ENCODE data around the gene APPBP2.
"Not testable (repeated sequence)": the region's sequence is repeated elsewhere in the genome, so short reads cannot be mapped to it uniquely, and the experiment has no call there.

Gene APPBP2

GRCh38 chr17:60535382-60536279 lies 9.6 kb upstream of the APPBP2 start:
- DNase-seq = no peak
- intact Hi-C loops (cut with DNase I) = no loop called here

- intact Hi-C loops (cut with DNase I) = no loop called here
These were observed 8.6 kb upstream of the APPBP2 start for GRCh38 chr17:60534613-60535157.

GRCh38 chr17:60534010-60534555 lies 8.0 kb upstream of the APPBP2 start:
- intact Hi-C loops (cut with DNase I) = no loop called here
- DNase-seq = no peak

More at GRCh38 chr17:60534613-60535157, 8.6 kb upstream of the APPBP2 start:
- DNase-seq = no peak

- DNase-seq = no peak
- intact Hi-C loops (cut with DNase I) = loop anchor here (10.0 kb wide), 2 partner anchors 75 to 85 kb away; partner anchors contain the start of gene PPM1D
These were observed 3.8 kb upstream of the APPBP2 start for GRCh38 chr17:60529806-60530205.

GRCh38 chr17:60528828-60529227 lies 2.8 kb upstream of the APPBP2 start:
- intact Hi-C loops (cut with DNase I) = loop anchor here (10.0 kb wide), 2 partner anchors 76 to 84 kb away; partner anchors contain the start of gene PPM1D
- DNase-seq = no peak

GRCh38 chr17:60527701-60528100 lies 1.7 kb upstream of the APPBP2 start:
- DNase-seq = no peak
- intact Hi-C loops (cut with DNase I) = loop anchor here (10.0 kb wide), 2 partner anchors 77 to 83 kb away; partner anchors contain the start of gene PPM1D

- DNase-seq = no peak
- intact Hi-C loops (cut with DNase I) = loop anchor here (10.0 kb wide), 2 partner anchors 78 to 82 kb away; partner anchors contain the start of gene PPM1D
These were observed 684 bp upstream of the APPBP2 start for GRCh38 chr17:60526726-60527125.

GRCh38 chr17:60525328-60525684 lies 736 bp downstream of the APPBP2 start:
- intact Hi-C loops (cut with DNase I) = loop anchor here (10.0 kb wide), 2 partner anchors 79 to 81 kb away; partner anchors contain the start of gene PPM1D
- DNase-seq = peak in 15 of 42 donors; percentile 7 to 43 (median 19)

- intact Hi-C loops (cut with DNase I) = loop anchor here (10.0 kb wide), 2 partner anchors 80 kb away; partner anchors contain the start of gene PPM1D
- peak in 1 of 42 donors; percentile 17 for DNase-seq
These were observed 1.3 kb downstream of the APPBP2 start for GRCh38 chr17:60524463-60525327.

GRCh38 chr17:60523822-60524221 lies 2.2 kb downstream of the APPBP2 start:
- intact Hi-C loops (cut with DNase I) = loop anchor here (10.0 kb wide), 2 partner anchors 79 to 81 kb away; partner anchors contain the start of gene PPM1D
- DNase-seq = no peak

GRCh38 chr17:60522889-60523626 lies 3.0 kb downstream of the APPBP2 start:
- DNase-seq = no peak
- intact Hi-C loops (cut with DNase I) = loop anchor here (10.0 kb wide), 2 partner anchors 78 to 82 kb away; partner anchors contain the start of gene PPM1D

GRCh38 chr17:60519795-60520194 lies 6.2 kb downstream of the APPBP2 start:
- intact Hi-C loops (cut with DNase I) = loop anchor here (10.0 kb wide), 2 partner anchors 75 to 85 kb away; partner anchors contain the start of gene PPM1D
- no peak for DNase-seq

- DNase-seq; intact Hi-C loops (cut with DNase I): not testable (repeated sequence)
These were observed 10.4 kb downstream of the APPBP2 start for GRCh38 chr17:60515683-60516082.

- intact Hi-C loops (cut with DNase I) = not testable (repeated sequence)
These were observed 10.8 kb downstream of the APPBP2 start for GRCh38 chr17:60515199-60515598.

GRCh38 chr17:60514500-60514899 lies 11.5 kb downstream of the APPBP2 start:
- DNase-seq = no peak
- intact Hi-C loops (cut with DNase I) = no loop called here

More at GRCh38 chr17:60515199-60515598, 10.8 kb downstream of the APPBP2 start:
- DNase-seq = not testable (repeated sequence)

- intact Hi-C loops (cut with DNase I) = no loop called here
- no peak for DNase-seq
These were observed 12.0 kb downstream of the APPBP2 start for GRCh38 chr17:60514053-60514452.

GRCh38 chr17:60513014-60513413 lies 13.0 kb downstream of the APPBP2 start:
- intact Hi-C loops (cut with DNase I) = no loop called here
- DNase-seq = no peak

- intact Hi-C loops (cut with DNase I) = no loop called here
- DNase-seq = no peak
These were observed 15.3 kb downstream of the APPBP2 start for GRCh38 chr17:60510723-60511122.

Data from head of caudate nucleus (tissue), 42 donors.